Measurements from ENCODE around the gene PSEN1.
A peak's percentile ranks its signal among the peaks of the same experiment; 100 is the strongest.

PSEN1 gene

DNA sequence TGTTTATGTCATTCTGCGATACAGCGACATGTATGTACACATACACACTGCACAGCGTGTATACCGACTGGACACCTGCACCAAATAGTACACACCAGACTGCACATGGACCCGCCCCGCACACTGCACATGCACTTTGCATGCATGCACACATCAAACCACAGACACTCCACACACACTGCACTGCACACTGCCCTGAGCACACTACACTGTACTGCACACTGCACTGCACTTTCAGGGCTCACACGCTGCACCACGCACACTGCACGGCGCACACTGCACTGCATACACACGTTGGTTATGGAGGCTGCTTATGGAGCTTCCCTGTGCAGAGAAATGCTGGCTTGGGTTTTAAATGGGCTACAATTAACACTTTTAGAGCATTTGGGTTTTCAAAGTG, 102.6 kb downstream of the PSEN1 start:
- TF ChIP-seq EZH2phosphoT487 (IDR thresholded peaks at IDR 0.05; ENCODE audit: borderline replicate concordance, low read length): no peak
- TF ChIP-seq, protein P1, sequence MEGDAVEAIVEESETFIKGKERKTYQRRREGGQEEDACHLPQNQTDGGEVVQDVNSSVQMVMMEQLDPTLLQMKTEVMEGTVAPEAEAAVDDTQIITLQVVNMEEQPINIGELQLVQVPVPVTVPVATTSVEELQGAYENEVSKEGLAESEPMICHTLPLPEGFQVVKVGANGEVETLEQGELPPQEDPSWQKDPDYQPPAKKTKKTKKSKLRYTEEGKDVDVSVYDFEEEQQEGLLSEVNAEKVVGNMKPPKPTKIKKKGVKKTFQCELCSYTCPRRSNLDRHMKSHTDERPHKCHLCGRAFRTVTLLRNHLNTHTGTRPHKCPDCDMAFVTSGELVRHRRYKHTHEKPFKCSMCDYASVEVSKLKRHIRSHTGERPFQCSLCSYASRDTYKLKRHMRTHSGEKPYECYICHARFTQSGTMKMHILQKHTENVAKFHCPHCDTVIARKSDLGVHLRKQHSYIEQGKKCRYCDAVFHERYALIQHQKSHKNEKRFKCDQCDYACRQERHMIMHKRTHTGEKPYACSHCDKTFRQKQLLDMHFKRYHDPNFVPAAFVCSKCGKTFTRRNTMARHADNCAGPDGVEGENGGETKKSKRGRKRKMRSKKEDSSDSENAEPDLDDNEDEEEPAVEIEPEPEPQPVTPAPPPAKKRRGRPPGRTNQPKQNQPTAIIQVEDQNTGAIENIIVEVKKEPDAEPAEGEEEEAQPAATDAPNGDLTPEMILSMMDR (IDR thresholded peaks at IDR 0.05; ENCODE audit: low read depth, low read length, poor library complexity, severe bottlenecking): no peak
- no peaks in the 10 kb centered on the region for H3K9me2 ChIP-seq (replicated peaks; ENCODE audit: control insufficient read depth, low read length)
- peaks cover 84% of the 10 kb centered on the region for H3K27me3 ChIP-seq (ENCODE audit: control insufficient read depth, low read length)
- no peaks in the 10 kb centered on the region for H3K36me3 ChIP-seq (ENCODE audit: control insufficient read depth, low read length)
- peaks cover 7% of the 10 kb centered on the region; the same call in 1 of the 2 replicates for H3F3A ChIP-seq (ENCODE audit: control insufficient read depth, insufficient read depth)
- H3K4me1 ChIP-seq (ENCODE audit: control insufficient read depth, low read length): peaks cover 47% of the 10 kb centered on the region
- no peaks in the 10 kb centered on the region for H3K9me3 ChIP-seq (ENCODE audit: control insufficient read depth, insufficient read depth, low read length)
- no peak overlapping the region for H3K4me3 ChIP-seq (ENCODE audit: low read length)
- H3K27ac ChIP-seq (ENCODE audit: low read depth, low read length): no peak overlapping the region
- H4K20me1 ChIP-seq (ENCODE audit: control insufficient read depth, insufficient read depth, low read depth, low read length): no peaks in the 10 kb centered on the region
- H3K79me2 ChIP-seq (ENCODE audit: control insufficient read depth, low read length): no peaks in the 10 kb centered on the region
- H3K4me2 ChIP-seq (ENCODE audit: low read length): no peak overlapping the region

DNA sequence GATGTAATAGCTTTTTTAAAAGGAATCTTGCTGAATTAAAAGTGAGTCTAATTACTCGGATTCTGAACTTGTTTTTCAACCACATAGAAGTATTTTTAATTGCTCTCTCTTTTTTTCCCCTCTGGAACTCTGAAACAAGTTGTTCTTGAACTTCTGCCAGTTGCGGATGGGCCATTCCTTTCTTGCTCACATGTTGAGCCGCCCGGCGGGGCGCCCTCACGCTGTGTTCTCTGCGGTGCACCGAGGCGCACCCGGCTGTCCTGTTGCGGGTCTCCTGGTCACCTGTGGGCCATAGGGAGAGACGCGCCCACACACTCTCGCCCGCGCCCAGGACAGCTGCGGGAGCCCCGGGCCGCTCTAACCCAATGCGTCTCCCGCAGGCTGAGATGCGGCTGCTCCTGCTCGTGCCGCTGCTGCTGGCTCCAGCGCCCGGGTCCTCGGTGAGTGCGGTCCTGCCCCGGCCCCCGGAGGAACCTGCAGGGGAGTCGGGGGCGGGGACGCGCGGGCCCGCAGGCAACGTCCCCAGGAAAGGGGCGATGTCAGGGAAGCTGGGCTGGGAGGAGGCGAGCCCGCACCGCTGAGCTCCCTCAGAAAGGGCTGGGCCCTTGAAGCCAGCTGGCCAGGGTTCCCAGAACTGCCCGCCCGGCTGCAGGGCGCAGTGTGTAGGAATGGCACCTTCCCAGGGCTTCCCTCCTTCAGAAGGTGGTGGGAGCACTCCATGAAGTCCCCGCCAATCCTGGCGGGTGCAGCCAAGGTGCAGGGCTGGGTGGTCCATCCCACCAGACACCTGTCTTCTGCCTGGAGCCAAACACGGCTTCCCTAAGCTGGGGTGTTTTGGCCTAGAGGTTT, 103.3 kb downstream of the PSEN1 start:
- Histone ChIP-seq H4K20me1 (ENCODE audit: control insufficient read depth, insufficient read depth, low read depth, low read length) (no peaks in the 10 kb centered on the region), H3K27me3 (ENCODE audit: control insufficient read depth, low read length) (peaks cover 84% of the 10 kb centered on the region), H3K9me3 (ENCODE audit: control insufficient read depth, insufficient read depth, low read length) (no peaks in the 10 kb centered on the region), H3K79me2 (ENCODE audit: control insufficient read depth, low read length) (no peaks in the 10 kb centered on the region), H3K36me3 (ENCODE audit: control insufficient read depth, low read length) (no peaks in the 10 kb centered on the region), H3K9me2 (replicated peaks; ENCODE audit: control insufficient read depth, low read length) (no peaks in the 10 kb centered on the region), H3K27ac (ENCODE audit: low read depth, low read length) (no peak overlapping the region), H3K4me2 (ENCODE audit: low read length) (no peak overlapping the region), H3K4me1 (ENCODE audit: control insufficient read depth, low read length) (peaks cover 47% of the 10 kb centered on the region), H3F3A (ENCODE audit: control insufficient read depth, insufficient read depth) (peaks cover 7% of the 10 kb centered on the region; the same call in 1 of the 2 replicates), H3K4me3 (ENCODE audit: low read length) (no peak overlapping the region)
- TF ChIP-seq, protein P1 (IDR thresholded peaks at IDR 0.05; ENCODE audit: low read depth, low read length, poor library complexity, severe bottlenecking): no peak
- peak; percentile 61; the same call in 1 of the 2 replicates for TF ChIP-seq EZH2phosphoT487 (IDR thresholded peaks at IDR 0.05; ENCODE audit: borderline replicate concordance, low read length)

DNA sequence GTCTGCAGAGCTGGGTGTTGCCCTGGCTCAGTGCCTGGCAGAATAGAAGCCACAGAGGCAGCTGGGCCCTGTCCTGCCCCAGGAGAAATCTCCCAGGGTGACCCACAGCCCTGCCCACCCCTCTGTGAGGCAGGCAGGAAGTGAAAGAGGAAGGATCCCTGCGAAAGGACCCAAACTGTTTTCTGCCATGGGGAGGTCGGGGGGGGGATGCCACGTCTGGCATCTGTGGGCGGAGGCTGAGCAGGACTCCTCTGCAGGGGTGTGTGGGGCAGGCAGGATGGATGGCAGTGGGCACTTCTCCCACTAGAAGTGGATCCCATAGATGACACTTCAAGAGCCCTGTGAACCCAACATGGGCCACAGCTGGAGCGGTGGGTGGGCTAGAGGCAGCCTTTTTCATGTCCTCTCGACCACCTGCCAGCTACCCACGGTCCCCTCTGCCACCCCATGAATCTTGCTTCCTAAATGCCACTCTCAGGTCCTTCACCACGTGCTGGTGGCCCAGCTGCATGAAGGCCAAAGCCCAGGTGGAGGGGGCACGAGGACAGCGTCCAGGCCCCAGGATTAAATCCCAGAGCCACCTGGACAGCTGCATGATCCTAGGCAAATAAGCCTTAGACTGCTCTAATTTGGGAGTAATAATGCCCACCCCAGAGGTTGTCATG, 104.6 kb downstream of the PSEN1 start:
- H3K4me1 ChIP-seq (ENCODE audit: control insufficient read depth, low read length): peaks cover 52% of the 10 kb centered on the region
- no peak overlapping the region for H3K27ac ChIP-seq (ENCODE audit: low read depth, low read length)
- no peak overlapping the region for H3K4me3 ChIP-seq (ENCODE audit: low read length)
- H3K4me2 ChIP-seq (ENCODE audit: low read length): 0 out of 2 replicates have a peak overlapping the region, but pooled peaks have one; percentile 17
- no peaks in the 10 kb centered on the region for H3K9me2 ChIP-seq (replicated peaks; ENCODE audit: control insufficient read depth, low read length)
- H4K20me1 ChIP-seq (ENCODE audit: control insufficient read depth, insufficient read depth, low read depth, low read length): no peaks in the 10 kb centered on the region
- no peaks in the 10 kb centered on the region for H3K36me3 ChIP-seq (ENCODE audit: control insufficient read depth, low read length)
- peaks cover 82% of the 10 kb centered on the region for H3K27me3 ChIP-seq (ENCODE audit: control insufficient read depth, low read length)
- H3K79me2 ChIP-seq (ENCODE audit: control insufficient read depth, low read length): no peaks in the 10 kb centered on the region
- no peak for TF ChIP-seq EZH2phosphoT487 (IDR thresholded peaks at IDR 0.05; ENCODE audit: borderline replicate concordance, low read length)
- TF ChIP-seq, protein P1 (IDR thresholded peaks at IDR 0.05; ENCODE audit: low read depth, low read length, poor library complexity, severe bottlenecking): no peak
- no peaks in the 10 kb centered on the region for H3K9me3 ChIP-seq (ENCODE audit: control insufficient read depth, insufficient read depth, low read length)
- peaks cover 7% of the 10 kb centered on the region; the same call in 1 of the 2 replicates for H3F3A ChIP-seq (ENCODE audit: control insufficient read depth, insufficient read depth)
